DND-41 (cell line): ENCODE results near the gene DHRSX.

Experiments
- ATAC-seq: fragments of 200-7000 bp; cut with Tn5 transposase; 3 replicates; pipeline ENCODE4 v1.9.1; 2021; ENCODE audit warnings: low read depth; ENCODE audit not compliant: insufficient read depth
- DNase-seq: peaks from one replicate; pipeline ENCODE4 v3.0.0-alpha.2; 2020
- H2AFZ ChIP-seq: 2 replicates; pipeline ENCODE4 v1.6.0; 2012; ENCODE audit warnings: low read depth, low read length
- H3K27ac ChIP-seq: 2 replicates; pipeline ENCODE4 v1.5.1; 2012; ENCODE audit warnings: low read length, inconsistent platforms
- H3K27me3 ChIP-seq: fragments of 200-600 bp; sonication (generic); 2 replicates; pipeline ENCODE4 v1.6.0; 2012; ENCODE audit warnings: low read length, mild to moderate bottlenecking, inconsistent platforms; ENCODE audit not compliant: insufficient read depth, poor library complexity
- H3K36me3 ChIP-seq: 2 replicates; pipeline ENCODE4 v1.5.1; 2012; ENCODE audit warnings: low read length, inconsistent platforms; ENCODE audit not compliant: insufficient read depth
- H3K4me1 ChIP-seq: 2 replicates; pipeline ENCODE4 v1.5.1; 2012; ENCODE audit warnings: mild to moderate bottlenecking, low read length; ENCODE audit not compliant: insufficient read depth
- H3K4me2 ChIP-seq: 2 replicates; pipeline ENCODE4 v1.6.0; 2012; ENCODE audit warnings: mild to moderate bottlenecking, moderate library complexity, low read length, inconsistent platforms; ENCODE audit not compliant: insufficient read depth
- H3K4me3 ChIP-seq, 2 experiments: fragments of 200-600 bp in 1 of 2; shearing (Covaris generic) in 1 of 2; 2 replicates each; pipeline ENCODE4 v1.5.1; 2012 to 2016; ENCODE audit warnings: inconsistent platforms in 2 of 2, low read length in 2 of 2, mild to moderate bottlenecking in 2 of 2, low read depth in 1 of 2, moderate library complexity in 1 of 2
- H3K79me2 ChIP-seq: 2 replicates; pipeline ENCODE4 v1.6.0; 2012; ENCODE audit warnings: low read length, inconsistent platforms; ENCODE audit not compliant: insufficient read depth
- H3K9ac ChIP-seq: 2 replicates; pipeline ENCODE4 v1.6.0; 2012; ENCODE audit warnings: low read depth, mild to moderate bottlenecking, inconsistent platforms, low read length, moderate library complexity
- H3K9me3 ChIP-seq: 2 replicates; pipeline ENCODE4 v1.5.1; 2012; ENCODE audit warnings: low read length, moderate library complexity, mild to moderate bottlenecking, inconsistent platforms; ENCODE audit not compliant: insufficient read depth, severe bottlenecking
- H4K20me1 ChIP-seq: 2 replicates; pipeline ENCODE4 v1.6.0; 2012; ENCODE audit warnings: low read length; ENCODE audit not compliant: insufficient read depth
- CTCF ChIP-seq: IDR thresholded peaks from 2 replicates; pipeline ENCODE4 v1.5.1; 2012; ENCODE audit warnings: borderline replicate concordance, low read length, moderate library complexity, mild to moderate bottlenecking; ENCODE audit not compliant: poor library complexity, severe bottlenecking; ENCODE audit errors: extremely low read depth
- EZH2 ChIP-seq: IDR thresholded peaks from 3 replicates; pipeline ENCODE4 v1.6.1; 2012; ENCODE audit warnings: borderline replicate concordance, low read depth, mild to moderate bottlenecking, moderate library complexity, low read length, inconsistent platforms; ENCODE audit not compliant: severe bottlenecking

The DHRSX gene

GRCh38 chrX:2387614-2388239, 113.0 kb downstream of the DHRSX start:
- no peak overlapping the region for H3K4me3 ChIP-seq
- no peaks in the 10 kb centered on the region for H3K4me1 ChIP-seq
- H3K27ac ChIP-seq, result no peak overlapping the region
- H3K79me2 ChIP-seq, result peaks cover 4% of the 10 kb centered on the region; the same call in 1 of the 2 replicates
- peaks cover 15% of the 10 kb centered on the region for H3K36me3 ChIP-seq
- ATAC-seq (no peak), DNase-seq (no peak)
- no peaks in the 10 kb centered on the region for H4K20me1 ChIP-seq
- no peaks in the 10 kb centered on the region for H3K27me3 ChIP-seq
- H3K9me3 ChIP-seq, result peaks cover 9% of the 10 kb centered on the region
- no peak overlapping the region for H2AFZ ChIP-seq
- TF ChIP-seq CTCF (no peak), EZH2 (no peak)
- H3K9ac ChIP-seq, result no peak overlapping the region
- no peak overlapping the region for H3K4me2 ChIP-seq

GRCh38 chrX:2385224-2385623, 115.6 kb downstream of the DHRSX start:
- ATAC-seq (no peak), DNase-seq (no peak)
- H3K27me3 ChIP-seq, result no peaks in the 10 kb centered on the region
- H4K20me1 ChIP-seq, result no peaks in the 10 kb centered on the region
- H3K9ac ChIP-seq, result no peak overlapping the region
- TF ChIP-seq EZH2, result no peak
- TF ChIP-seq CTCF, result no peak
- no peak overlapping the region for H3K4me3 ChIP-seq
- H3K9me3 ChIP-seq, result peaks cover 3% of the 10 kb centered on the region
- H3K4me2 ChIP-seq, result no peak overlapping the region
- H2AFZ ChIP-seq, result no peak overlapping the region
- H3K4me1 ChIP-seq, result no peaks in the 10 kb centered on the region
- no peaks in the 10 kb centered on the region for H3K36me3 ChIP-seq
- H3K79me2 ChIP-seq, result peaks cover 4% of the 10 kb centered on the region; the same call in 1 of the 2 replicates
- no peak overlapping the region for H3K27ac ChIP-seq

GRCh38 chrX:2384486-2384885, 116.3 kb downstream of the DHRSX start:
- H3K27me3 ChIP-seq, result no peaks in the 10 kb centered on the region
- no peak overlapping the region for H3K4me2 ChIP-seq
- TF ChIP-seq EZH2, result no peak
- no peak overlapping the region for H3K27ac ChIP-seq
- no peaks in the 10 kb centered on the region for H3K4me1 ChIP-seq
- no peak overlapping the region for H3K4me3 ChIP-seq
- peaks cover 4% of the 10 kb centered on the region; the same call in 1 of the 2 replicates for H3K79me2 ChIP-seq
- H3K36me3 ChIP-seq, result no peaks in the 10 kb centered on the region
- H3K9ac ChIP-seq, result no peak overlapping the region
- ATAC-seq, result no peak
- H4K20me1 ChIP-seq, result no peaks in the 10 kb centered on the region
- no peak overlapping the region for H2AFZ ChIP-seq
- H3K9me3 ChIP-seq, result peaks cover 3% of the 10 kb centered on the region
- DNase-seq, result no peak

- TF ChIP-seq EZH2 (no peak), CTCF (no peak)
Observed at GRCh38 chrX:2383735-2384134, 117.0 kb downstream of the DHRSX start.

More at GRCh38 chrX:2383735-2384134, 117.0 kb downstream of the DHRSX start:
- no peak for DNase-seq
- Histone ChIP-seq H3K36me3 (no peaks in the 10 kb centered on the region), H3K79me2 (peaks cover 4% of the 10 kb centered on the region; the same call in 1 of the 2 replicates), H3K4me1 (no peaks in the 10 kb centered on the region), H2AFZ (no peak overlapping the region), H4K20me1 (no peaks in the 10 kb centered on the region), H3K9me3 (peaks cover 3% of the 10 kb centered on the region), H3K27ac (no peak overlapping the region), H3K9ac (no peak overlapping the region), H3K27me3 (no peaks in the 10 kb centered on the region), H3K4me3 (no peak overlapping the region), H3K4me2 (no peak overlapping the region)
- no peak for ATAC-seq
